Measurements from ENCODE around the gene PRUNE2. TPM values are rescaled to one million over a fixed set of nuclear protein-coding genes. Genes with fewer than 3 reads are reported as not detected.

Gene PRUNE2
- total RNA-seq, 1 donor from 2014 or later: 6.7 TPM

DNA sequence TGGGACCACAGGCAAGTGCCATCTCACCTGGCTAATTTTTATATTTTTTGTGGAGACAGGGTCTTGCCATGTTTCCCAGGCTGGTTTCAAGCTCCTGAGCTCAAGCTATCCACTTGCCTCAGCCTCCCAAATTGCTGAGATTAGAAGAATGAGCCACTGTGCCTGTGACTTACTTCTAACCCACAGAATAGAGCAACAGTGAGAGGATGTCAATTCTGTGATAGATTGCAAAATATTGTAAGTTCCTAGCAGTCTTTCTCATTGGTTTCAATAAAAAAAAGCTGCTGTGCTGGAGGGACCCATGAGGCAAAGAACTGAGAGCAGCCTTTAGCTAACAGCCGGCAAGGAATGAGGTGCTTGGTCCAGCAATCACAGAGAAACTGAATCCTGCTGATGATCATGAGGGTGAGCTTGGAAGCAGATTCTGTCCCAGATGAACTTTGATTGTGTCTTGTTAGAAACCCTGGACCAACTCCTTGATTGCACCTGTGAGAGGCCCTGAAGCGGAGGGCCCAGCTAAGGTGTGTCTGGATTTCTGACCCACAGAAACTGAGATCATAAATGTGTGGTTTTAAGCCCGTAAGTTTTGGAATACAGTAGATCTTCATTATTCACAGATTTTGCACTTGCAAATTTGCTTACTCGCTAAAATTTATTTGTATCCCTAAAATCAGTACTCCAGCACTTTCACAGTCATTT lies 297.2 kb downstream of the PRUNE2 start:
- no peak overlapping the region for H3K4me3 Mint-ChIP-seq (ENCODE audit: unreplicated experiment)
- peaks cover 9% of the 10 kb centered on the region for H3K4me1 Mint-ChIP-seq (ENCODE audit: unreplicated experiment)
- H3K36me3 Mint-ChIP-seq (ENCODE audit: low read depth, unreplicated experiment): no peaks in the 10 kb centered on the region
- peaks cover 4% of the 10 kb centered on the region for H3K27me3 Mint-ChIP-seq (ENCODE audit: unreplicated experiment)
- TF ChIP-seq, protein P1, sequence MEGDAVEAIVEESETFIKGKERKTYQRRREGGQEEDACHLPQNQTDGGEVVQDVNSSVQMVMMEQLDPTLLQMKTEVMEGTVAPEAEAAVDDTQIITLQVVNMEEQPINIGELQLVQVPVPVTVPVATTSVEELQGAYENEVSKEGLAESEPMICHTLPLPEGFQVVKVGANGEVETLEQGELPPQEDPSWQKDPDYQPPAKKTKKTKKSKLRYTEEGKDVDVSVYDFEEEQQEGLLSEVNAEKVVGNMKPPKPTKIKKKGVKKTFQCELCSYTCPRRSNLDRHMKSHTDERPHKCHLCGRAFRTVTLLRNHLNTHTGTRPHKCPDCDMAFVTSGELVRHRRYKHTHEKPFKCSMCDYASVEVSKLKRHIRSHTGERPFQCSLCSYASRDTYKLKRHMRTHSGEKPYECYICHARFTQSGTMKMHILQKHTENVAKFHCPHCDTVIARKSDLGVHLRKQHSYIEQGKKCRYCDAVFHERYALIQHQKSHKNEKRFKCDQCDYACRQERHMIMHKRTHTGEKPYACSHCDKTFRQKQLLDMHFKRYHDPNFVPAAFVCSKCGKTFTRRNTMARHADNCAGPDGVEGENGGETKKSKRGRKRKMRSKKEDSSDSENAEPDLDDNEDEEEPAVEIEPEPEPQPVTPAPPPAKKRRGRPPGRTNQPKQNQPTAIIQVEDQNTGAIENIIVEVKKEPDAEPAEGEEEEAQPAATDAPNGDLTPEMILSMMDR (IDR thresholded peaks at IDR 0.05; ENCODE audit: unreplicated experiment): no peak
- DNase-seq (ENCODE audit: low spot score): no peak
- H3K27ac Mint-ChIP-seq (ENCODE audit: unreplicated experiment): no peak overlapping the region
- H3K9me3 Mint-ChIP-seq (ENCODE audit: unreplicated experiment): no peaks in the 10 kb centered on the region

DNA sequence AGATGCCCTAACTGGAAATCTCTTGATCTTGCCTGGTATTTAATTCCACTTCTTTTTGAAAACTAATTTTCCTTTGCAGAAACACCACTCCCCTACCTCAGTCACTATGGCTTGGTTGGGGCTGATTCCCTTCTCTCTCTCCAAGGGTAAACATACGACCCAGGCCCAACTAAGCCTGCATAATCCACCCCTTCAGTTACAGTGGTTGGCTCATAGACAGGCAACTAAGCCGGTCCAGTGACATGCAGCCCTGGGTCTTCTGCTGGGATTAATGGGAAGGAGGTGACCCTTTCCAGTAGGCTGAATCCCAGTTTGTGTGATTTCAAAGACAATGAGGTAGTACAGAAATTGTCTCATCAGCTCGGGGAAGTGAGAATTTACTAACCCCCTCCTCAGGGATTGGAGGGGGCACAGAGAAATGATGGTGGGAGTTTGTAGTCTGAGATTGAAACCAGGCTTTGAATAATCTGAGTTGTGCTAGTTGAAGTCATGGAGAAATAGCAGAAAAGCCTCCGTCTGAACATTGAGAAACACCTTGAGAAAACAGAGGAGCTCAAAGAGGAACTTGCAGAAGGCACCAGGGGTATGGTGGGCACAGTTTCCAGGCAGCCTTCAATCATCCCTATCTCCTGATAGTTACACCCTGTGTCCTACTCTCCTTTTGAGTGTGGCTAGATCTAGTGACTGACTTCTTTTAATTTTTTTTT lies 298.0 kb downstream of the PRUNE2 start:
- H3K36me3 Mint-ChIP-seq (ENCODE audit: low read depth, unreplicated experiment): no peaks in the 10 kb centered on the region
- DNase-seq (ENCODE audit: low spot score): no peak
- H3K4me1 Mint-ChIP-seq (ENCODE audit: unreplicated experiment): peaks cover 11% of the 10 kb centered on the region

GRCh38 chr9:76605321-76605900 lies 300.5 kb downstream of the PRUNE2 start:
- H3K27ac Mint-ChIP-seq (ENCODE audit: unreplicated experiment): no peak overlapping the region
- DNase-seq (ENCODE audit: low spot score): no peak
- H3K9me3 Mint-ChIP-seq (ENCODE audit: unreplicated experiment): no peaks in the 10 kb centered on the region
- no peak overlapping the region for H3K4me3 Mint-ChIP-seq (ENCODE audit: unreplicated experiment)
- TF ChIP-seq, protein P1 (IDR thresholded peaks at IDR 0.05; ENCODE audit: unreplicated experiment): no peak
- peaks cover 4% of the 10 kb centered on the region for H3K27me3 Mint-ChIP-seq (ENCODE audit: unreplicated experiment)
- H3K36me3 Mint-ChIP-seq (ENCODE audit: low read depth, unreplicated experiment): no peaks in the 10 kb centered on the region
- H3K4me1 Mint-ChIP-seq (ENCODE audit: unreplicated experiment): peaks cover 11% of the 10 kb centered on the region

More for the DNA sequence above, 298.0 kb downstream of the PRUNE2 start:
- peaks cover 4% of the 10 kb centered on the region for H3K27me3 Mint-ChIP-seq (ENCODE audit: unreplicated experiment)
- TF ChIP-seq, protein P1 (IDR thresholded peaks at IDR 0.05; ENCODE audit: unreplicated experiment): no peak
- H3K9me3 Mint-ChIP-seq (ENCODE audit: unreplicated experiment): no peaks in the 10 kb centered on the region
- H3K27ac Mint-ChIP-seq (ENCODE audit: unreplicated experiment): no peak overlapping the region
- H3K4me3 Mint-ChIP-seq (ENCODE audit: unreplicated experiment): no peak overlapping the region

DNA sequence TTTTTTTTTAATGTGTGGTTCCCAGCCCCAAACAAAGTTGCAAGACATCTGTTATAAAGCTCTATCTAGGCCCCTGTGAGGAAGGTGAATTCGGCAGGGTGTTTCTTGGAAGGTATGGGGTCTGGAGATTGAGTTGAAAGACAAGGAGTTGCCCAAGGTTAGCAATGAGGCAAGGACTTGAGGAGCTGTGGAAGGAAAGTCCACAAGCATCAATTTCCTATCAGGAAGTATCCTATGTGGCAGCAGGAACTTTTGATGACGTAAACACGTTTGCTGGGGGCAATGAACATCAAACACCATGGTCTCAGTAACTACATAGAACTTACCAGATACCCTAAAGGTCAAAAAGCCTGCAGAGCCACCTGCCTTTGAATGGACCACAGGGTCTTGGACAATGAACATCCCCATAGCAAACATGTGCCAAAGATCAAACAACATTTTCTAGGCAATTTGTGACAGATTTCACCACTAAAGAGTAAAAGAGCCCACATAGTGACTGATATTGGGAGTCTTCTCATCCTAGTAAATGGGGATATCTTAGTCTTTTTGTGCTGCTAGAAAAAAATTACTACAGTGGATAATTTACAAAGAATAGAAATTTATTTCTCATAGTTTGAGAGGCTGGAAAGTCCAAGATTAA lies 301.9 kb downstream of the PRUNE2 start:
- Mint-ChIP-seq H3K27me3 (ENCODE audit: unreplicated experiment) (peaks cover 3% of the 10 kb centered on the region), H3K4me3 (ENCODE audit: unreplicated experiment) (no peak overlapping the region), H3K27ac (ENCODE audit: unreplicated experiment) (no peak overlapping the region), H3K36me3 (ENCODE audit: low read depth, unreplicated experiment) (no peaks in the 10 kb centered on the region), H3K4me1 (ENCODE audit: unreplicated experiment) (peaks cover 11% of the 10 kb centered on the region), H3K9me3 (ENCODE audit: unreplicated experiment) (no peaks in the 10 kb centered on the region)
- DNase-seq (ENCODE audit: low spot score): no peak
- TF ChIP-seq, protein P1 (IDR thresholded peaks at IDR 0.05; ENCODE audit: unreplicated experiment): no peak
